GM23338 (cell line): ENCODE measurements around the gene ABCA13. TPM values are rescaled to one million over a fixed set of nuclear protein-coding genes. Genes with fewer than 3 reads are reported as not detected.
A peak's percentile ranks its signal among the peaks of the same experiment; 100 is the strongest.

Experiments used
- ATAC-seq: fragments of 200-7000 bp; cut with Tn5 transposase; 3 replicates; pipeline ENCODE4 v1.9.1; 2020
- DNase-seq: peaks from one replicate; pipeline ENCODE4 v3.0.0-alpha.2; 2015; ENCODE audit warnings: low spot score
- H2AFZ ChIP-seq: fragments of 200-600 bp; sonication (generic); 2 replicates; pipeline ENCODE4 v1.8.0; 2016; ENCODE audit warnings: antibody characterized with exemption, mild to moderate bottlenecking, moderate library complexity
- H3F3A ChIP-seq: fragments of 200-600 bp; sonication (generic); replicated peaks from 2 replicates; pipeline ENCODE4 v1.8.0; 2017; ENCODE audit warnings: antibody characterized with exemption, mixed run types, low read depth
- H3K27ac ChIP-seq: fragments of 200-600 bp; sonication (generic); 2 replicates; pipeline ENCODE4 v1.6.1; 2016; ENCODE audit warnings: low read depth
- H3K27me3 ChIP-seq: fragments of 200-600 bp; sonication (generic); 2 replicates; pipeline ENCODE4 v1.8.0; 2016; ENCODE audit warnings: mild to moderate bottlenecking, mixed run types, moderate library complexity; ENCODE audit not compliant: insufficient read depth
- H3K36me3 ChIP-seq: fragments of 200-600 bp; sonication (generic); 2 replicates; pipeline ENCODE4 v1.8.0; 2016; ENCODE audit warnings: mild to moderate bottlenecking; ENCODE audit not compliant: insufficient read depth
- H3K4me1 ChIP-seq: fragments of 200-600 bp; sonication (generic); 2 replicates; pipeline ENCODE4 v1.8.0; 2016; ENCODE audit warnings: mild to moderate bottlenecking, moderate library complexity; ENCODE audit not compliant: insufficient read depth
- H3K4me2 ChIP-seq: fragments of 200-600 bp; sonication (generic); 2 replicates; pipeline ENCODE4 v1.7.1; 2017; ENCODE audit warnings: mixed run types
- H3K4me3 ChIP-seq: fragments of 200-600 bp; sonication (generic); 2 replicates; pipeline ENCODE4 v1.6.1; 2016; ENCODE audit warnings: mixed run types
- H3K79me2 ChIP-seq: fragments of 200-600 bp; sonication (generic); replicated peaks from 2 replicates; pipeline ENCODE4 v1.8.0; 2017; ENCODE audit warnings: mild to moderate bottlenecking; ENCODE audit not compliant: insufficient read depth
- H3K9me2 ChIP-seq: fragments of 200-600 bp; sonication (generic); 2 replicates; pipeline ENCODE4 v1.8.0; 2017; ENCODE audit not compliant: insufficient read depth
- H4K20me1 ChIP-seq: fragments of 200-600 bp; sonication (generic); replicated peaks from 2 replicates; pipeline ENCODE4 v1.8.0; 2017; ENCODE audit warnings: mild to moderate bottlenecking; ENCODE audit not compliant: insufficient read depth
- H3K27ac Mint-ChIP-seq: 2 replicates; pipeline ENCODE4 v1.8.0; 2020; ENCODE audit warnings: inconsistent platforms, mild to moderate bottlenecking, moderate library complexity, mixed read lengths
- H3K27me3 Mint-ChIP-seq: 3 replicates; pipeline ENCODE4 v1.8.0; 2022; ENCODE audit warnings: low read depth, mild to moderate bottlenecking, moderate library complexity, mixed read lengths, inconsistent platforms; ENCODE audit not compliant: insufficient read depth, poor library complexity
- H3K36me3 Mint-ChIP-seq: 3 replicates; pipeline ENCODE4 v1.8.0; 2021; ENCODE audit warnings: low read depth, mild to moderate bottlenecking, inconsistent platforms, moderate library complexity, mixed read lengths
- H3K4me1 Mint-ChIP-seq: 3 replicates; pipeline ENCODE4 v1.8.0; 2020; ENCODE audit warnings: mild to moderate bottlenecking, inconsistent platforms, mixed read lengths
- H3K4me3 Mint-ChIP-seq: 3 replicates; pipeline ENCODE4 v1.8.0; 2021; ENCODE audit warnings: moderate library complexity, mild to moderate bottlenecking, inconsistent platforms, mixed read lengths
- H3K9me3 Mint-ChIP-seq: 3 replicates; pipeline ENCODE4 v1.8.0; 2020; ENCODE audit warnings: moderate library complexity, mild to moderate bottlenecking, inconsistent platforms, mixed read lengths
- CREB1 ChIP-seq: fragments of 250-450 bp; sonication (Bioruptor Pico); IDR thresholded peaks from 2 replicates; pipeline ENCODE4 v1.5.0; 2020; ENCODE audit warnings: low read depth, mild to moderate bottlenecking, moderate library complexity
- CTCF ChIP-seq, 2 experiments: fragments of 200-600 bp in 1 of 2; sonication (generic) in 1 of 2; conservative IDR thresholded peaks; 2 replicates each; pipeline versions ENCODE4 v1.5.1 to v1.6.1; 2016 to 2017; ENCODE audit warnings: antibody characterized with exemption in 2 of 2, low read depth in 2 of 2, mild to moderate bottlenecking in 2 of 2, moderate library complexity in 1 of 2
- ETS1 ChIP-seq: IDR thresholded peaks from 2 replicates; pipeline ENCODE4 v1.6.1; 2016; ENCODE audit warnings: antibody characterized with exemption
- EZH2 ChIP-seq: fragments of 200-600 bp; sonication (generic); IDR thresholded peaks from one replicate; pipeline ENCODE4 v1.8.0; 2017; ENCODE audit warnings: antibody characterized with exemption, mild to moderate bottlenecking, low read depth; ENCODE audit not compliant: unreplicated experiment
- EZH2phosphoT487 ChIP-seq: fragments of 200-600 bp; sonication (generic); IDR thresholded peaks from one replicate; pipeline ENCODE4 v1.8.1; 2018; ENCODE audit warnings: antibody characterized with exemption; ENCODE audit not compliant: unreplicated experiment
- JUNB ChIP-seq: IDR thresholded peaks from one replicate; pipeline ENCODE4 v1.6.1; 2016; ENCODE audit warnings: antibody characterized with exemption; ENCODE audit not compliant: unreplicated experiment
- NANOG ChIP-seq: IDR thresholded peaks from 2 replicates; pipeline ENCODE4 v1.6.1; 2016; ENCODE audit warnings: antibody characterized with exemption, borderline replicate concordance
- REST ChIP-seq: IDR thresholded peaks from one replicate; pipeline ENCODE4 v1.6.1; 2018; ENCODE audit warnings: antibody characterized with exemption; ENCODE audit not compliant: unreplicated experiment
- STAT1 ChIP-seq: IDR thresholded peaks from one replicate; pipeline ENCODE4 v1.6.1; 2016; ENCODE audit warnings: antibody characterized with exemption; ENCODE audit not compliant: unreplicated experiment
- ZNF114 ChIP-seq: fragments of 250-450 bp; sonication (Bioruptor Pico); IDR thresholded peaks from 2 replicates; pipeline ENCODE4 v1.5.0; 2020; ENCODE audit warnings: mild to moderate bottlenecking, moderate library complexity
- ZNF331 ChIP-seq: fragments of 250-450 bp; sonication (Bioruptor Pico); IDR thresholded peaks from 2 replicates; pipeline ENCODE4 v1.5.0; 2020; ENCODE audit warnings: low read depth, mild to moderate bottlenecking, moderate library complexity
- polyA plus RNA-seq: library from polyadenylated mRNA; unstranded; fragments of >200 nt; fragmentation: Nextera tagmentation; extraction: Ambion mirVana; gene quantifications from 2 replicates; pipeline ENCODE4 v1.2.1, GENCODE V29; 2016
- total RNA-seq: library from RNA; depleted of rRNA; stranded (reverse); fragments of >200 nt; shearing (Covaris generic); gene quantifications from 2 replicates; pipeline ENCODE4 v1.2.3, GENCODE V29; 2014

The ABCA13 gene
- total and polyA plus RNA-seq, 2 experiments from 2014 or later: 0.21 TPM; not detected in 1

GRCh38 chr7:48180981-48181380 lies 9.7 kb downstream of the ABCA13 start (continued):
- TF ChIP-seq ETS1: no peak
- no peak for TF ChIP-seq ZNF114 (CRISPR knock-in tag)
- no peak for TF ChIP-seq REST
- TF ChIP-seq CREB1 (CRISPR knock-in tag): no peak
- no peak for TF ChIP-seq EZH2phosphoT487
- no peak for TF ChIP-seq JUNB
- TF ChIP-seq EZH2: no peak
- TF ChIP-seq NANOG: no peak
- no peak for TF ChIP-seq STAT1
- no peak for TF ChIP-seq ZNF331 (CRISPR knock-in tag)

- no peak; the same call in 2 of the 3 replicates for ATAC-seq
- Mint-ChIP-seq H3K9me3 (peaks cover 7% of the 10 kb centered on the region), H3K27me3 (peaks cover 7% of the 10 kb centered on the region), H3K4me3 (no peak overlapping the region), H3K4me1 (peaks cover 15% of the 10 kb centered on the region), H3K36me3 (peaks cover 3% of the 10 kb centered on the region; the same call in 2 of the 3 replicates), H3K27ac (peak overlapping the region; percentile 4; the same call in 1 of the 2 replicates)
- Histone ChIP-seq H2AFZ (peak overlapping the region; percentile 15; the same call in 1 of the 2 replicates), H4K20me1 (no peaks in the 10 kb centered on the region), H3K4me2 (0 out of 2 replicates have a peak overlapping the region, but pooled peaks have one; percentile 36), H3K36me3 (no peaks in the 10 kb centered on the region), H3K4me3 (no peak overlapping the region), H3K79me2 (no peaks in the 10 kb centered on the region), H3K4me1 (peaks cover 16% of the 10 kb centered on the region), H3K27me3 (peaks cover 4% of the 10 kb centered on the region; the same call in 1 of the 2 replicates), H3K9me2 (no peaks in the 10 kb centered on the region; the same call in 1 of the 2 replicates), H3F3A (no peaks in the 10 kb centered on the region), H3K27ac (no peak overlapping the region)
- no peak for TF ChIP-seq NANOG
- no peak for TF ChIP-seq STAT1
- TF ChIP-seq CTCF (conservative IDR thresholded peaks at IDR 0.05; ENCODE audit: low read depth in 2 of 2): no peak
- no peak for TF ChIP-seq CREB1 (CRISPR knock-in tag)
- DNase-seq: no peak
Observed at GRCh38 chr7:48182718-48183369, 11.6 kb downstream of the ABCA13 start.
